Measurements from ENCODE around the gene KLHDC10. TPM values are rescaled to one million over a fixed set of nuclear protein-coding genes. Genes with fewer than 3 reads are reported as not detected.
"Not testable (repeated sequence)": the region's sequence is repeated elsewhere in the genome, so short reads cannot be mapped to it uniquely, and the experiment has no call there.

KLHDC10 gene
- total and polyA plus RNA-seq, 2 experiments from 2014 or later, result 6.2 to 14.4 TPM

- no peak overlapping the region for H3K4me3 ChIP-seq
- H3K36me3 ChIP-seq, result no peaks in the 10 kb centered on the region
- TF ChIP-seq, protein P1, sequence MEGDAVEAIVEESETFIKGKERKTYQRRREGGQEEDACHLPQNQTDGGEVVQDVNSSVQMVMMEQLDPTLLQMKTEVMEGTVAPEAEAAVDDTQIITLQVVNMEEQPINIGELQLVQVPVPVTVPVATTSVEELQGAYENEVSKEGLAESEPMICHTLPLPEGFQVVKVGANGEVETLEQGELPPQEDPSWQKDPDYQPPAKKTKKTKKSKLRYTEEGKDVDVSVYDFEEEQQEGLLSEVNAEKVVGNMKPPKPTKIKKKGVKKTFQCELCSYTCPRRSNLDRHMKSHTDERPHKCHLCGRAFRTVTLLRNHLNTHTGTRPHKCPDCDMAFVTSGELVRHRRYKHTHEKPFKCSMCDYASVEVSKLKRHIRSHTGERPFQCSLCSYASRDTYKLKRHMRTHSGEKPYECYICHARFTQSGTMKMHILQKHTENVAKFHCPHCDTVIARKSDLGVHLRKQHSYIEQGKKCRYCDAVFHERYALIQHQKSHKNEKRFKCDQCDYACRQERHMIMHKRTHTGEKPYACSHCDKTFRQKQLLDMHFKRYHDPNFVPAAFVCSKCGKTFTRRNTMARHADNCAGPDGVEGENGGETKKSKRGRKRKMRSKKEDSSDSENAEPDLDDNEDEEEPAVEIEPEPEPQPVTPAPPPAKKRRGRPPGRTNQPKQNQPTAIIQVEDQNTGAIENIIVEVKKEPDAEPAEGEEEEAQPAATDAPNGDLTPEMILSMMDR (IDR thresholded peaks at IDR 0.05; ENCODE audit: low read depth, low read length), result no peak
- H3K27ac ChIP-seq, result no peak overlapping the region
- no peaks in the 10 kb centered on the region for H3K4me1 ChIP-seq (ENCODE audit: low read depth)
- no peaks in the 10 kb centered on the region for H3K27me3 ChIP-seq
- no peak for DNase-seq (ENCODE audit: low read depth in 1 of 2, low spot score in 1 of 2)
- H3K9me3 ChIP-seq (ENCODE audit: low read depth), result no peaks in the 10 kb centered on the region
Measured at GRCh38 chr7:130062246-130062645, 8.1 kb upstream of the KLHDC10 start.

DNA sequence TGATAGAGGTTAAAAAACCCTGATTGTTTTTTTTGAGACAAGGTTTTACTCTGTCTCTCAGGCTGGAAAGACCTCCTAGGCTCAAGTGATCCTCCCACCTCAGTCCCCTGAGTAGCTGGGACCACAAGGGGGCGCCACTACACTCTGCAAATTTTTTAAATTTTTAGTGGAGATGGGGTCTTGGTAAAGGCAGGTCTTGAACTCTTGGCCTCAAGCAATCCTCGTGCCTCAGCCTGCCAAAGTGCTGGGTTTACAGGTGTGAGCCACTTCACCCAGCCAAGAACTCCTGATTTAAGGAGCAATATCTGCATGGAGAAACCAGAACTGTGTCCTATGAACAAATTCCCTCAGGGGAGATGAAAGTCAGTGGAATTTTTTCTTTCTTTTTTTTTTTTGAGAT is 7.3 kb upstream of the KLHDC10 start:
- Histone ChIP-seq H3K9me3 (ENCODE audit: low read depth) (no peaks in the 10 kb centered on the region), H3K4me3 (no peak overlapping the region), H3K27me3 (no peaks in the 10 kb centered on the region), H3K4me1 (ENCODE audit: low read depth) (no peaks in the 10 kb centered on the region), H3K36me3 (no peaks in the 10 kb centered on the region), H3K27ac (no peak overlapping the region)
- TF ChIP-seq, protein P1 (IDR thresholded peaks at IDR 0.05; ENCODE audit: low read depth, low read length), result peak; percentile 91
- DNase-seq (ENCODE audit: low read depth in 1 of 2, low spot score in 1 of 2), result peak; percentile 59 to 63

DNA sequence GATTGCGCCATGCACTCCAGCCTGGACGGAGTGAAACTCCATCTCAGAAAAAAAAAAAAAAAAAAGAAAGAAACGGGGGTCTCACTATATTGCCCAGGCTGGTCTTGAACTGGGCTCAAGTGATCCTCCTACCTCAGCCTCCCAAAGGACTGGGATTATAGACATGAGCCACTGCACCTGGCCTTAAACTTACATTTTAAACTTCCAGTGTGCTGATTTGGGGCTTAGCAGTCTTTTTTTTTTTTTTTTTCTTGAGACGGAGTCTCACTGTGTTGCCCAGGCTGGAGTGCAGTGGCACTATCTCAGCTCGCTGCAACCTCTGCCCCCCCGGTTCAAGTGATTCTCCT is 5.8 kb upstream of the KLHDC10 start:
- not testable (repeated sequence) for H3K4me1 ChIP-seq (ENCODE audit: low read depth); DNase-seq (ENCODE audit: low read depth in 1 of 2, low spot score in 1 of 2); H3K27ac ChIP-seq; H3K4me3 ChIP-seq; H3K36me3 ChIP-seq; H3K9me3 ChIP-seq (ENCODE audit: low read depth); H3K27me3 ChIP-seq

- peak in 1 of 2 donors; percentile 26 for DNase-seq (ENCODE audit: low read depth in 1 of 2, low spot score in 1 of 2)
- Histone ChIP-seq H3K27ac (no peak overlapping the region), H3K4me3 (no peak overlapping the region), H3K36me3 (no peaks in the 10 kb centered on the region), H3K9me3 (ENCODE audit: low read depth) (no peaks in the 10 kb centered on the region), H3K27me3 (no peaks in the 10 kb centered on the region), H3K4me1 (ENCODE audit: low read depth) (peaks cover 4% of the 10 kb centered on the region)
- TF ChIP-seq, protein P1 (IDR thresholded peaks at IDR 0.05; ENCODE audit: low read depth, low read length), result no peak
Measured at GRCh38 chr7:130065500-130066152, 4.7 kb upstream of the KLHDC10 start.

DNA sequence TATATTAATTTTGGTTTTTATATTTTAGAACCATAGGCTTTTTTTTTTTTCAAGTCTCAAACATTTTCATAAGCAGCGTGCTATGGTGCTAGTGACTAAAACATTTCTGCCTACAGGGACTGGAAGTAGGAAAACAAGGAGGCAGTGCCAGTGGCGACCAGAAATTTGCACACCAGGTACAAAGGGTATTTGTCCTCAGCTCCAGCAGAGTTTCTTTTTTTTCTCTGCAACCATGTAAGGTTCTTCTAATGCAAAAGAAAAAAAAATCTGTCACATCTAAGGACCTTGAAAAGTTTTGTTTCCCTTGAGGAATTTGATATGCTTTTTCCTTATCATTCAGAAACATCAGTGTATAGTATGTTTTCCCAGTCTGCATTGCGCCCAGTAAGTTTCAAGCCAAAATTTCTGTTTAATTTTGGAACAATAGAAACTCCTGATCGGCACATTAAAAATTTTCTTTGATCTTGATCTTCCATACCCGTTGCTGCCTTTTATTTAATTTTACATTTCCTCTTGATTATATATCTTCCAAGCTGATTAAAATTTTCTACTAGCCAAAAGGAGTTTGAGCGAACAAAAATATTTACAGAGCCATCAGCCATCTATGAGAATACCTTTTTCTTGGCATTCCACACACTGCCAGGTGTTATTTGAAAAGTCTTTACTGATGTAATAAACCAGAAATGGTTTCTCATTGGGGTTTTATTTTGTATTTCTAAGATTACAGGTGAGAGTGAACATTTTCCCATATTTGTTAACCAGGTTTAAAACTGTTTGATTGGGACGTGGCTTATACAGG is 956 bp upstream of the KLHDC10 start:
- H3K27ac ChIP-seq, result peak overlapping the region; percentile 73
- no peaks in the 10 kb centered on the region for H3K9me3 ChIP-seq (ENCODE audit: low read depth)
- DNase-seq (ENCODE audit: low read depth in 1 of 2, low spot score in 1 of 2), result no peak
- peaks cover 14% of the 10 kb centered on the region for H3K4me1 ChIP-seq (ENCODE audit: low read depth)
- no peaks in the 10 kb centered on the region for H3K36me3 ChIP-seq
- H3K4me3 ChIP-seq, result peak overlapping the region; percentile 79
- no peaks in the 10 kb centered on the region for H3K27me3 ChIP-seq
- TF ChIP-seq, protein P1 (IDR thresholded peaks at IDR 0.05; ENCODE audit: low read depth, low read length), result no peak

All from cardiac muscle cell (in vitro differentiated cells and primary cell).